ENCODE data around the gene DOK5.
"Not testable (repeated sequence)": the region's sequence is repeated elsewhere in the genome, so short reads cannot be mapped to it uniquely, and the experiment has no call there.

DOK5 gene

DNA sequence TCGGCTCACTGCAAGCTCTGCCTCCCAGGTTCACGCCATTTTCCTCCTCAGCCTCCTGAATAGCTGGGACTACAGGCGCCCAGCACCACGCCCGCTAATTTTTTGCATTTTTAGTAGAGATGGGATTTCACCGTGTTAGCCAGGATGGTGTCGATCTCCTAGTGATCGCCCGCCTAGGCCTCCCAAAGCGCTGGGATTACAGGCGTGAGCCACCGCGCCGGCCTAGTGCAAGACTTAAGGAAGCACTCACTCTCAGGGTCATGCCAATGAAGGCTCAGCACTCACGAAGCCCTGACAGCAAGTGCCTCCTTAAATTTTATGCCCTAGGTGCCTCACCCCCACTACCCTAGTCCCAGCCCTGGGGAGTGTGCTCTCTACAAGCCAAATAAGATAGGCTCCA is 4.7 kb upstream of the DOK5 start:
- no peak for DNase-seq (ENCODE audit: low read depth in 3 of 3)

GRCh38 chr20:54472607-54473006 is 2.8 kb upstream of the DOK5 start:
- no peak for DNase-seq (ENCODE audit: low read depth in 3 of 3)

DNA sequence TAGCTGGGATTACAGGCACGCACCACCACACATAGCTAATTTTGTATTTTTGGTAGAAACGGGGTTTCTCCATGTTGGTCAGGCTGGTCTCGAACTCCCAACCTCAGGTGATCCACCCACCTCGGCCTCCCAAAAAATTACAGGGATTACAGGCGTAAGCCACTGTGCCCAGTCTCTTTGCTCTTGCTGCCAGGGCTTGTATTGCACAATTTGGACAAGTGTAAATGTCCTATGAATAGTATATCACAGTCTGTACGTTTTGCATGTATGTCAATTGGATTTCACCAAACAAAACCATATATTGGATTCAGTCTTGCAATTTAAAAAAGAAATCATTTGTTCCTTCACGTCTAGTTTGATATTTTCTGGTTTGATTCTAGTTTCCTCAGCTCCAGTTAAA is 2.1 kb upstream of the DOK5 start:
- DNase-seq (ENCODE audit: low read depth in 3 of 3): no peak

- DNase-seq (ENCODE audit: low read depth in 3 of 3): no peak
Observed at GRCh38 chr20:54474046-54474445, 1.3 kb upstream of the DOK5 start.

- no peak for DNase-seq (ENCODE audit: low read depth in 3 of 3)
Observed at GRCh38 chr20:54474866-54475265, 527 bp upstream of the DOK5 start.

GRCh38 chr20:54476169-54477009 is 996 bp downstream of the DOK5 start:
- DNase-seq (ENCODE audit: low read depth in 3 of 3): no peak

DNA sequence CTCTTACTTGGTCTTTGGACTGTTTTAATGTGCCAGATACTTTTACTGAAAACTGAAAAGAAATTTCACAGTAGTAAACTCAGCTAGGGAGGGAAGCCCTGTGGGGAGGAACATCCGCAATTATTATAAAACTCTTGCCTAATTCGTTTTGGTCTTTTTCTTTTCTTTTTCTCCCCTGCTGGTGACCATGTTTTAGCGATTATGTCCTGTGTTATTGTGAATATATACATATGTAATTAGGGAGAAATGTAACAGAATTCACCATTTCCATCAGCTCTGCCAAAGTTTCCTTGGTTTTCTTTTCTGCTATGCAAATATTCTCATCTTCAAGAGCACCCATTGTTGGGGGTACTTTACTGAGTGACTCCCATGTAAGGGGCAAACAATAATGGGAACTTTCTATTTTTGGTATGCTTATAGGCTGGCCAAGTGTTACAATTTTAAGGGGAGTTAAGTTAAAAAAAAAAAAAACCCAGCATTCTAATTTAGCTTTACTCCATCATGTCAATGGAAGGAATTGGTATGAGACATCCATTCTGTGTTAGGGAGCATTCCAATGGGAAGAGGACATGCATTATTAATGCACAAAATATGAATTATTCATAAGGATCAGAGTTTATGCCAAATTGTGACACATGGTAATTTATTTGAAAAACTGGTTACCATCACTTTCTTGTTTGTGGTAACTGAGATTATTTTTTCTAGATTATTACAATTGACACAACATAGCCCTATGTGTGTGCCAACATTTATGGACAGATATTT is 2.0 kb downstream of the DOK5 start:
- DNase-seq (ENCODE audit: low read depth in 3 of 3): no peak

- no peak for DNase-seq (ENCODE audit: low read depth in 3 of 3)
Observed at GRCh38 chr20:54479138-54479906, 3.9 kb downstream of the DOK5 start.

DNA sequence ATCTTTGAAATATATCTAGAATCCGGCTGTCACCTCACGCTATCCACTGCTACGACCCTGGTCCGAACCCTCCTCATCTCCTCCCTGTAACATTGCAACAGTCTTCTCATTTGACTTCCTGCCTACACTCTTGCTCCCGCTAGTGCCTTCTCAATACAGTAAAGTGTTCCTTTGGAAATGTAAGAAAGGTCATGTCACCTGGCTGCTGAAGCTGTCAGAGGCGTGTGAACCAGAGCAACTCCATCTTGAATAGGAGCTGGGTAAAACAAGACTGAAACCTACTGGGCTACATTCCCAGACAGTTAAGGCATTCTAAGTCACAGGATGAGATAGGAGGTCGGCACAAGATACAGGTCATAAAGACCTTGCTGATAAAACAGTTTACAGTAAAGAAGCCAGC is 4.5 kb downstream of the DOK5 start:
- not testable (repeated sequence) for DNase-seq (ENCODE audit: low read depth in 3 of 3)

- no peak for DNase-seq (ENCODE audit: low read depth in 3 of 3)
Observed at GRCh38 chr20:54481442-54481841, 6.0 kb downstream of the DOK5 start.

GRCh38 chr20:54485631-54486030 is 10.2 kb downstream of the DOK5 start:
- DNase-seq (ENCODE audit: low read depth in 3 of 3): no peak

DNA sequence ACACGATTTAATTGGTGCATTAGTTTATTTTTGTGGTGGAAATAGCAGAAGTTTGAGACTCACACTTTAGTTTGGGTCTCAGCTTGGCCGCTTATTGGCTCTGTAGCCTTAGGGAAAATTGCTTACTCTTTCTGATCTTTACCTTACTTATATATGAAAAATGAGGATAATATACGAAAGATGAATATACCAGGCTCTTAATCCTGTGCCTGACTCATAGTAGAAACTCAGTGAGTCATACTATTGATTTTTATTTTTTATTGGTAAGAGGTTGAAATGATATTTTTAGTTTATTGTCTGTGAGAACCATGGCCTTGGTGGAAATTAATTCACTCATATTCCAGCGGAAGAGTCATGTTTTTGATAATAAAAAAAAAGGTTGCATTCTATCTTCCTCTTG is 11.2 kb downstream of the DOK5 start:
- no peak for DNase-seq (ENCODE audit: low read depth in 3 of 3)

- no peak for DNase-seq (ENCODE audit: low read depth in 3 of 3)
Observed at GRCh38 chr20:54488442-54488841, 13.0 kb downstream of the DOK5 start.

GRCh38 chr20:54491506-54491905 is 16.1 kb downstream of the DOK5 start:
- no peak for DNase-seq (ENCODE audit: low read depth in 3 of 3)

DNA sequence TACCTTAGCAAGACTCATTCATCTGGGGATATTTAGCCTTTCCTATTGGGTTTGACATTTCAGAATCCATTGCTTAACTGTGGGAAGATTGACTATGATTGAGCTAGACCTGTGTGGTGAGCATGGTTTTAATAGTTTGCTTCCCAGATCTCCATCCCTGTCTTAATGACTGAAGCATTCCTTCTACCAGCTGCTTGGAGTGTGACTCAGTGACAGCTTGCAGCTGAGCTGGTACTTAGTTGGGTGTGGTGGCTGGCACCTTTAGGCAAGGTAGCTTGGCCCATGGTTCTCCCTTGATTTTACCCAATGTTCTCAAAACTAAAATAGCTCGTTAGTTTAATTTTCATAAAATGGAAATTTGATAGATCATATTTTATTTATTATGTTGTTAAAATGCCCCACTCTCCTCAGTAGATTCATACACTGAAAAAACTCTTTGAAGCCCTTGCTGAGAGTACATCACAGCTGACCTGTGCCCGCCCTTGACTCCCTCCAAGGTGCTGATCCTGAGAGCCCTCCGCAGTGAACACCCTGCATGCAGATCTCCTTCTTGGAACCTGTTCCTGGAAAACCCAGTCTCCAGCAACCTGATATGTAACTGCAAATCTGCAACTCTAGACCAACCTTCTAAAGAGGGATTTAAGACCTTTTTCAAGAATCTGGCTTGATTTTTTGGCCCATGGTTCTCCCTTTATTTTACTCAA is 19.1 kb downstream of the DOK5 start:
- no peak for DNase-seq (ENCODE audit: low read depth in 3 of 3)

- no peak for DNase-seq (ENCODE audit: low read depth in 3 of 3)
Observed at GRCh38 chr20:54497931-54498718, 22.7 kb downstream of the DOK5 start.

- no peak for DNase-seq (ENCODE audit: low read depth in 3 of 3)
Observed at GRCh38 chr20:54499111-54499510, 23.7 kb downstream of the DOK5 start.

- DNase-seq (ENCODE audit: low read depth in 3 of 3): no peak
Observed at GRCh38 chr20:54502179-54502578, 26.8 kb downstream of the DOK5 start.

DNA sequence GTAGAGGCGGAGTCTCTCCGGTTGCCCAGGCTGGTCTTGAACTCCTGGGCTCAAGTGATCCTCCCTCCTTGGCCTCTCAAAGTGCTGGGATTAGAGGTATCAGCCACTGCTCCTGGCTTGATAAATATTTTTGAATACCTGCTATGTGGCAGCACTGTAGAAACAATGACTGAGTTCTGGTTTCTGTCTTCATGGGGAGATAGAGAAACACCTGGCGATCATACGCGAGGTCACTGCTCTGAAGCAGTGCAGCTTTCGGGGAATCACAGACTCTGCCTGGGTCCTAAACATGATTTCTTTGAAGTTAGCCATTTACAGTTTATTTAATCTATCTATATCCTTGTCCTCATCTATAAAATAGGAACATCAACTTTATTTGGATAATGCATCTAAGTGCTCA is 31.2 kb downstream of the DOK5 start:
- DNase-seq (ENCODE audit: low read depth in 3 of 3): no peak

- no peak for DNase-seq (ENCODE audit: low read depth in 3 of 3)
Observed at GRCh38 chr20:54510541-54511129, 35.2 kb downstream of the DOK5 start.

- no peak for DNase-seq (ENCODE audit: low read depth in 3 of 3)
Observed at GRCh38 chr20:54512694-54513093, 37.3 kb downstream of the DOK5 start.
